Dermis blood vessel endothelial cell (primary cell): ENCODE results near the gene GTPBP10. TPM values are rescaled to one million over a fixed set of nuclear protein-coding genes. Genes with fewer than 3 reads are reported as not detected.

ENCODE experiments used
- total RNA-seq: library from RNA; depleted of rRNA; stranded (reverse); fragments of >200 nt; gene quantifications from 2 replicates; pipeline ENCODE4 v1.2.3, GENCODE V29; 2014

The GTPBP10 gene
- total RNA-seq, 1 donor from 2014 or later = 19.6 TPM

Other genes with a start within 250 kb of the GTPBP10 start
- 11.1 and 27.6 TPM in 2 replicates for gene STEAP1, start 192.2 kb upstream of the GTPBP10 start, total RNA-seq
- gene STEAP2, start 135.0 kb upstream of the GTPBP10 start, total RNA-seq = 1.4 and 1.7 TPM in 2 replicates
- 1.1 and 1.9 TPM in 2 replicates for gene CFAP69, start 101.5 kb upstream of the GTPBP10 start, total RNA-seq
- not detected in 2 replicates for gene FAM237B, start 25.4 kb upstream of the GTPBP10 start, total RNA-seq
- 11.6 and 18.2 TPM in 2 replicates for gene CLDN12, start 56.7 kb downstream of the GTPBP10 start, total RNA-seq
- not detected in 2 replicates for gene PTTG1IP2, start 122.9 kb downstream of the GTPBP10 start, total RNA-seq
- 3.0 and 3.2 TPM in 2 replicates for gene CDK14, start 249.6 kb downstream of the GTPBP10 start, total RNA-seq